ENCODE results near the gene WAS.

Gene WAS

DNA sequence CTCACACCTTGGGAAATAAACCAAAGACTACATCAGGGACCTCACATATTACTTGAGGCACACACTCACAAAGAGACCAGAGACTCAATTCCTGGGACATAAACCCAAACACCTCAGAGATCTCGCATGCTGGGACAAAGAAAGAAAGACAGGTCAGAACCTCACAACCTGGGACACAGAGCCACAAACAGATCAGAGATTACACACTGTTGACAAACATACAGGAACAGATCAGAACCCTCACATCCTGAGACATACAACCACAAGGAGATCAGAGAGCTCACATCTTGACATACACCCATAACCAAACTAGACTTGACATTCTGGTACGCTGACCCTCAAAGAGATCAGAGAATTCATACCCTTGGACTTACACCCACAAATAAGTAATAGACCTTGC is 30.2 kb downstream of the WAS start:
- DNase-seq = no peak

- no peak for DNase-seq
Observed at GRCh38 chrX:48714573-48714972, 31.0 kb downstream of the WAS start.

DNA sequence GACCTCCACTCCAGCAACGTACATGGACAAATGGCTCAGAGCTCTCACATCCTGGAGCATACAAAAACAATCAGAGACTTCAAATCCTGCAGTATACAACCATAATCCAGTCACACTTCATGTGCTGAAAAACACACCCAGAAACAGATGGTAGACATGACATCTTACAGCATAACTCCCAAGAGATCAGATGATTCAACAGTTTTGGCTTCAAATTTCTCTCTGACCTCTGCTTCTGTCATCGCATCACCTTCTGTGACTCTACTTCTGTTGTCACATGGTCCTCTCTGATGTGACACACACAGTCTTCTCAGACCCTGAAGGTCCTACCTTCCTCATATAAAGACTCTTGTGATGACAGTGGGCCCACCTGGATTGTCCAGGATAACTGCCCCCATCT is 31.5 kb downstream of the WAS start:
- no peak for DNase-seq

DNA sequence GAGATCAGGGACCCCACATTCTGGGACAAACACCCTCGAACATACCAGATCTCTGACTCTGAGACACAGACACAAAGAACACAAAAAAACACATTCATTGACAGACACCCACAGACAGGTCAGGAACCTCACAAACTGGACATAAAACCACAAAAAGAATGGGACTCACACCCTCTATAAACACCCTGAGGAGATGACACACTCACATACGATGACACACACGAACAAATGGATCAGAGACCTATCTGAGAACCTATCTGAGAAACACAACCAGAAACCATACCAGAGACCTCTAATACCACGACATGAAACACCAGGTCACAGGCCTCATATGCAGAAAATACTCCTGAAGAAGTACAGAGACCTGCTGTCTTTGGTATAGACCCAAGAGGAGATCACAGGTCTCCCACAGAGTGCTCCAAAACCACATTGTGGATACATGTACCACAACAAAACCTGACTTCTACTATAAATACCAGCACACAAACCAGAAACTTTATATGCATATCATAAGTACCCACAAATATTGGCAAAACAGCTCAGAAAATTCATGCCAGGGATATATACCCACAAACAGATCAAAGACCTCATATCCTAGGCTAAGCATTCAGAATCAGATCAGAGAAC is 32.4 kb downstream of the WAS start:
- no peak for DNase-seq

DNA sequence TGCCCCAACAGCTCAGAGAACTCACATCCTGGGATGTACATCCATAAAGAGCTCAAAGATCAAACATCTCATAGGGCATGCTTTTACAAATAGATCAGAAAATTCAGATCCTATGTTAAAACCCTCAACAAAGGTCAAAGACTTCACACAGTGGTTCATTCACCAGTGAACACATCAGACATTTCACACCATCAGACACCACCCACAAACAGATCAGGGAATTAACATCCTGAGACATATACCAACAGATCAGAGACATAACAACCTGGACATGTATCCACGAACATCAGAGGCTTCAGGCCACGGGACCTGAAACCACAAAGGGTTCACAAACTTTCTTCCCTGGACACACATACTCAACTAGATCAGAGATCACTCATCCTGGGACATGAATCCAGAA is 36.4 kb downstream of the WAS start:
- no peak for DNase-seq

DNA sequence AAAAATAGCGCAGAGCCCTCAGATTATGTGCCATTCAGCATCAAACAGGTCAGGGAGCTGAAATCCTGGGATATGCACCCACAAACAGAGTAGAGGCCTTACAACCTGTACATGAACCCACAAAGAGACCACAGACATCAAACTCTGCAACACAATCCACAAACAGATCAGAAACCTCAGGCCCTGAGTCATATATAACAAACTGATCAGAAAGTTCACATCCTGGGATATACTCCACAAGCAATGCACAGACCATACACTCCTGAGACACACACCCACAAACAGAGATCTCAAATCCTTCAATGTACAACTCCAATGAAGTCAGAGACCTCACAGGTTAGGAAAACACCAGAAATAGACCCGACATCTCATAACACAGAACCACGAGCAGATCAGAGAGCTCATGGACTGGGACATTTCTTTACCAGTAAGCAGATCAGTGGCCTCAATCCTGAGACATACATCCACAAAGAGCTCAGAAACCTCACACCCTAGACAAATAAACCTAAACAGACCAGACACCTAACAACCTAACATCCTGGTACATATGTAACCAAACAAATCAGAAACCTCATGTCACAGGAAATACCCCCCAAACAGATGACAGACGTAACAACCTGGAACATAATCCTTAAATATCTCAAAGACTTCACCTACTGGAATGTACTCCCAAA is 37.1 kb downstream of the WAS start:
- no peak for DNase-seq

GRCh38 chrX:48721916-48722315 is 38.3 kb downstream of the WAS start:
- no peak for DNase-seq

DNA sequence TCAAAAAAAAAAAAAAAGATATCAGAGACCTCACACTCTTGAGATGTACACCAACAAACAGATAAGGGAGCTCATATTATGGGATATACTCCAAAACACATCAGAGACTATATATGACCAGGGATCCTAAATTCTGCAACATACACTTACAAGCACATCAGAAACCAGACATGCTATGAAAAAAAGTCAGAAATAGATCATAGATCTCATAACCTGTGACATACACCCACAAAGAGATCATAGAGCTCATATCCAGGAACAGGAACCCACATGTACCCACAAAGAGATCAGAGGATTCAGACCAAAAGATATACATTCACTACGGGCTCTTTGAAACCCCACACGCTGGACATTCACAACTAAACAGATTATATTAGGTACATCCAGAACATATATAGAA is 43.0 kb downstream of the WAS start:
- no peak for DNase-seq

GRCh38 chrX:48728653-48729052 is 45.1 kb downstream of the WAS start:
- DNase-seq = no peak

GRCh38 chrX:48736303-48736702 is 52.7 kb downstream of the WAS start:
- DNase-seq = no peak

- no peak for DNase-seq
Observed at GRCh38 chrX:48736878-48737212, 53.2 kb downstream of the WAS start.

DNA sequence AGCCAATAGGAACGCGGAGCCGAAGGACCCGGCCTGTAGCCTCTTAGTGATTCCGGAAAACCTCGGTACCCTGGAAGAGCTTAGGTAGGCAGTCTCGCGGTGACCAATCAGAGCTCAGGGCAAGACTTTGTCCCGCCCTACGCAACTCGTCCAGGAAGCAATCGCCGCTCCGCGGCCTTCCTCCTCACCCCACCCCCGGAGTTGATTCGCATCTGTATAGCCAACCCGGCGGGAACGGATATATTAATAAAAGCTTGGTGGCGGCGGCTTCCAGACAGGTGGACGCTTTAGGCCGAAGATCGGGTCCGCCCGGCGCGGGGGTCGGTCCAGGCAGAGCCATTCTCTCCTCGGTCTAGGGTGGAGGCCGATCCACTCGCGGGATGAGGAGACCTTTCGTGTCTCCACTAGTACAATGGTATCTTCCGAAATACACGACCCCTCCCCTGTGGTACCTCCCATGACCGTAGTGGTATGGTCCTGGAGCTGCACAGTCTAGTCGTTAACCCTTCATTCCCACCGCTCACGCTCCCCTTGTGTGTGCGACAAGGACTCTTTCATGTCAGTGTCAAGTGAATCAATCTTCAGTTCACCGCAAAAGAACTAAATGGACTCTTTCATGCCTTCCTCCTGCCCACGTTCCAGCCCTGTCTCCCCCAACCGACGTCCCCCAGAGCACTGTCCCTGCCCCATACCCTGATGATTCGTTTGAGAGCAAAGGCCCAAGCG is 53.8 kb downstream of the WAS start:
- peak; percentile 87 to 92 for DNase-seq

GRCh38 chrX:48737940-48738339 is 54.3 kb downstream of the WAS start:
- no peak for DNase-seq

All from inflammatory macrophage treated with lipopolysaccharide for 1 hour (primary cell).